ENCODE data around the gene ZNF776. TPM values are rescaled to one million over a fixed set of nuclear protein-coding genes. Genes with fewer than 3 reads are reported as not detected.

The ZNF776 gene
- total RNA-seq, 1 experiment from 2014 or later: 33.4 TPM

GRCh38 chr19:57803594-57804325 lies 57.1 kb downstream of the ZNF776 start:
- H3K27ac ChIP-seq (ENCODE audit: low read length): no peak overlapping the region
- no peak overlapping the region for H3K9ac ChIP-seq (ENCODE audit: low read length)
- no peak overlapping the region for H3K4me3 ChIP-seq (ENCODE audit: low read length)
- H4K20me1 ChIP-seq (ENCODE audit: insufficient read depth, low read depth, low read length): no peaks in the 10 kb centered on the region
- no peaks in the 10 kb centered on the region for H3K27me3 ChIP-seq (ENCODE audit: low read length)
- peaks cover 65% of the 10 kb centered on the region for H3K79me2 ChIP-seq (ENCODE audit: low read length)
- H3K9me3 ChIP-seq (ENCODE audit: low read length): no peaks in the 10 kb centered on the region
- H3K4me2 ChIP-seq (ENCODE audit: low read depth, low read length, poor library complexity, severe bottlenecking): no peak overlapping the region
- H3K9me2 ChIP-seq (replicated peaks; ENCODE audit: insufficient read depth, low read length): no peaks in the 10 kb centered on the region
- DNase-seq: no peak
- H2AFZ ChIP-seq (ENCODE audit: low read length): no peak overlapping the region
- H3K4me1 ChIP-seq (ENCODE audit: low read length): peaks cover 33% of the 10 kb centered on the region
- H3K36me3 ChIP-seq (ENCODE audit: insufficient read depth, low read length): peaks cover 33% of the 10 kb centered on the region

- H3K36me3 ChIP-seq (ENCODE audit: insufficient read depth, low read length): peaks cover 56% of the 10 kb centered on the region
- no peak overlapping the region for H3K9ac ChIP-seq (ENCODE audit: low read length)
- H3K9me3 ChIP-seq (ENCODE audit: low read length): no peaks in the 10 kb centered on the region
- H3K4me1 ChIP-seq (ENCODE audit: low read length): peaks cover 21% of the 10 kb centered on the region
- H3K4me2 ChIP-seq (ENCODE audit: low read depth, low read length, poor library complexity, severe bottlenecking): no peak overlapping the region
- no peaks in the 10 kb centered on the region for H4K20me1 ChIP-seq (ENCODE audit: insufficient read depth, low read depth, low read length)
- no peak for DNase-seq
- no peak overlapping the region for H3K4me3 ChIP-seq (ENCODE audit: low read length)
- no peak overlapping the region for H2AFZ ChIP-seq (ENCODE audit: low read length)
- H3K27ac ChIP-seq (ENCODE audit: low read length): no peak overlapping the region
- no peaks in the 10 kb centered on the region for H3K27me3 ChIP-seq (ENCODE audit: low read length)
- H3K79me2 ChIP-seq (ENCODE audit: low read length): peaks cover 76% of the 10 kb centered on the region
- H3K9me2 ChIP-seq (replicated peaks; ENCODE audit: insufficient read depth, low read length): no peaks in the 10 kb centered on the region
Measured at GRCh38 chr19:57807541-57807940, 60.9 kb downstream of the ZNF776 start.

Other genes with a start within 250 kb of the ZNF776 start
- gene ZNF773, start 246.9 kb upstream of the ZNF776 start, total RNA-seq (2014; rRNA removed; shearing (Covaris generic); ENCODE audit: low replicate concordance): 19.4 and 25.2 TPM in 2 replicates
- 6.7 and 9.8 TPM in 2 replicates for gene ZNF549, start 219.5 kb upstream of the ZNF776 start, total RNA-seq (2014; rRNA removed; shearing (Covaris generic); ENCODE audit: low replicate concordance)
- gene ZNF550, start 187.0 kb upstream of the ZNF776 start, total RNA-seq (2014; rRNA removed; shearing (Covaris generic); ENCODE audit: low replicate concordance): 5.5 and 5.7 TPM in 2 replicates
- gene ZNF416, start 167.9 kb upstream of the ZNF776 start, total RNA-seq (2014; rRNA removed; shearing (Covaris generic); ENCODE audit: low replicate concordance): 3.1 and 4.6 TPM in 2 replicates
- gene ZIK1, start 162.7 kb upstream of the ZNF776 start, total RNA-seq (2014; rRNA removed; shearing (Covaris generic); ENCODE audit: low replicate concordance): 0.11 TPM in 2 replicates
- gene ZNF530, start 146.9 kb upstream of the ZNF776 start, total RNA-seq (2014; rRNA removed; shearing (Covaris generic); ENCODE audit: low replicate concordance): 5.2 and 7.7 TPM in 2 replicates
- gene ZNF134, start 132.6 kb upstream of the ZNF776 start, total RNA-seq (2014; rRNA removed; shearing (Covaris generic); ENCODE audit: low replicate concordance): 13.7 and 23.4 TPM in 2 replicates
- 21.8 and 22.2 TPM in 2 replicates for gene ZNF211, start 113.6 kb upstream of the ZNF776 start, total RNA-seq (2014; rRNA removed; shearing (Covaris generic); ENCODE audit: low replicate concordance)
- not detected in 2 replicates for gene ZSCAN4, start 77.9 kb upstream of the ZNF776 start, total RNA-seq (2014; rRNA removed; shearing (Covaris generic); ENCODE audit: low replicate concordance)
- gene ZNF551, start 64.8 kb upstream of the ZNF776 start, total RNA-seq (2014; rRNA removed; shearing (Covaris generic); ENCODE audit: low replicate concordance): 17.0 and 20.9 TPM in 2 replicates
- 0.11 TPM in 1 of 2 replicates, not detected in the other for gene ZNF154, start 37.6 kb upstream of the ZNF776 start, total RNA-seq (2014; rRNA removed; shearing (Covaris generic); ENCODE audit: low replicate concordance)
- 5.5 and 9.3 TPM in 2 replicates for gene ZNF671, start 19.2 kb upstream of the ZNF776 start, total RNA-seq (2014; rRNA removed; shearing (Covaris generic); ENCODE audit: low replicate concordance)
- 33.7 and 35.9 TPM in 2 replicates for gene ZNF586, start 22.9 kb downstream of the ZNF776 start, total RNA-seq (2014; rRNA removed; shearing (Covaris generic); ENCODE audit: low replicate concordance)
- 17.7 and 20.3 TPM in 2 replicates for gene ZNF552, start 68.1 kb downstream of the ZNF776 start, total RNA-seq (2014; rRNA removed; shearing (Covaris generic); ENCODE audit: low replicate concordance)
- gene ZNF587B, start 83.5 kb downstream of the ZNF776 start, total RNA-seq (2014; rRNA removed; shearing (Covaris generic); ENCODE audit: low replicate concordance): 16.3 and 20.1 TPM in 2 replicates
- gene ZNF587, start 103.0 kb downstream of the ZNF776 start, total RNA-seq (2014; rRNA removed; shearing (Covaris generic); ENCODE audit: low replicate concordance): 22.2 and 36.4 TPM in 2 replicates
- 16.3 and 24.2 TPM in 2 replicates for gene ZNF814, start 142.2 kb downstream of the ZNF776 start, total RNA-seq (2014; rRNA removed; shearing (Covaris generic); ENCODE audit: low replicate concordance)
- 12.3 TPM in 2 replicates for gene ZNF417, start 169.8 kb downstream of the ZNF776 start, total RNA-seq (2014; rRNA removed; shearing (Covaris generic); ENCODE audit: low replicate concordance)
- 0.14 and 0.22 TPM in 2 replicates for gene ZNF418, start 188.6 kb downstream of the ZNF776 start, total RNA-seq (2014; rRNA removed; shearing (Covaris generic); ENCODE audit: low replicate concordance)
- 0.75 and 3.8 TPM in 2 replicates for gene ZNF256, start 200.9 kb downstream of the ZNF776 start, total RNA-seq (2014; rRNA removed; shearing (Covaris generic); ENCODE audit: low replicate concordance)
- 0.56 and 1.4 TPM in 2 replicates for gene C19orf18, start 227.7 kb downstream of the ZNF776 start, total RNA-seq (2014; rRNA removed; shearing (Covaris generic); ENCODE audit: low replicate concordance)